ENCODE results near the gene PLGRKT.
"Not testable (repeated sequence)": the region's sequence is repeated elsewhere in the genome, so short reads cannot be mapped to it uniquely, and the experiment has no call there.

Gene PLGRKT

GRCh38 chr9:5375790-5376477 is 61.8 kb downstream of the PLGRKT start:
- DNase-seq (ENCODE audit: low spot score) = no peak

- no peak for DNase-seq (ENCODE audit: low spot score)
Observed at GRCh38 chr9:5375091-5375490, 62.6 kb downstream of the PLGRKT start.

- DNase-seq (ENCODE audit: low spot score) = no peak
Observed at GRCh38 chr9:5364294-5365024, 73.3 kb downstream of the PLGRKT start.

GRCh38 chr9:5361326-5362010 is 76.3 kb downstream of the PLGRKT start:
- no peak for DNase-seq (ENCODE audit: low spot score)

- DNase-seq (ENCODE audit: low spot score) = no peak
Observed at GRCh38 chr9:5360341-5360740, 77.4 kb downstream of the PLGRKT start.

- no peak for DNase-seq (ENCODE audit: low spot score)
Observed at GRCh38 chr9:5357431-5358105, 80.2 kb downstream of the PLGRKT start.

- DNase-seq (ENCODE audit: low spot score) = no peak
Observed at GRCh38 chr9:5355817-5356216, 81.9 kb downstream of the PLGRKT start.

GRCh38 chr9:5355226-5355625 is 82.5 kb downstream of the PLGRKT start:
- no peak for DNase-seq (ENCODE audit: low spot score)

- no peak for DNase-seq (ENCODE audit: low spot score)
Observed at GRCh38 chr9:5354184-5354583, 83.5 kb downstream of the PLGRKT start.

GRCh38 chr9:5352637-5353248 is 85.0 kb downstream of the PLGRKT start:
- no peak for DNase-seq (ENCODE audit: low spot score)

- DNase-seq (ENCODE audit: low spot score) = not testable (repeated sequence)
Observed at GRCh38 chr9:5338992-5339981, 98.4 kb downstream of the PLGRKT start, which contains the start of gene RLN1. TSS of gene RLN1 (minus strand) at chr9:5339876. CDS start at chr9:5339746, 130 bp downstream.

GRCh38 chr9:5336688-5337087 is 101.0 kb downstream of the PLGRKT start:
- DNase-seq (ENCODE audit: low spot score) = no peak

- not testable (repeated sequence) for DNase-seq (ENCODE audit: low spot score)
Observed at GRCh38 chr9:5331276-5331675, 106.4 kb downstream of the PLGRKT start.

GRCh38 chr9:5326893-5327548 is 110.7 kb downstream of the PLGRKT start:
- no peak for DNase-seq (ENCODE audit: low spot score)

GRCh38 chr9:5326187-5326586 is 111.5 kb downstream of the PLGRKT start:
- DNase-seq (ENCODE audit: low spot score) = no peak

- not testable (repeated sequence) for DNase-seq (ENCODE audit: low spot score)
Observed at GRCh38 chr9:5321601-5322000, 116.1 kb downstream of the PLGRKT start.

- DNase-seq (ENCODE audit: low spot score) = no peak
Observed at GRCh38 chr9:5321058-5321457, 116.7 kb downstream of the PLGRKT start.

- DNase-seq (ENCODE audit: low spot score) = not testable (repeated sequence)
Observed at GRCh38 chr9:5316406-5316805, 121.3 kb downstream of the PLGRKT start.

- DNase-seq (ENCODE audit: low spot score) = no peak
Observed at GRCh38 chr9:5315187-5315923, 122.4 kb downstream of the PLGRKT start.

Measured in COLO829 (cell line).